OCI-LY7 (cell line): ENCODE results near the gene TNRC6C. TPM values are rescaled to one million over a fixed set of nuclear protein-coding genes. Genes with fewer than 3 reads are reported as not detected.

Source experiments
- BruUV-seq: library from RNA; stranded (reverse); fragments of 400-500 nt; replicated peaks from 2 replicates; lab custom pipeline; 2021; lab: Mats Ljungman, UMichigan
- CTCF ChIA-PET: fragments of 300-600 bp; sonication (Branson Sonifier 250); formaldehyde crosslinking; loops from one replicate; lab custom pipeline; 2022; ENCODE audit warnings: antibody characterized with exemption; ENCODE audit not compliant: unreplicated experiment; lab: Charles Lee
- POLR2A ChIA-PET: fragments of 300-600 bp; sonication (Branson Sonifier 250); formaldehyde crosslinking; loops from one replicate; lab custom pipeline; 2022; ENCODE audit warnings: antibody characterized with exemption; lab: Charles Lee
- DNase-seq: peaks from one replicate; pipeline ENCODE4 v3.0.0-alpha.2; 2015; ENCODE audit warnings: low spot score
- H2AFZ ChIP-seq: fragments of 200-600 bp; sonication (generic), shearing (Covaris generic); 2 replicates; pipeline ENCODE4 v1.6.1; 2014; ENCODE audit warnings: mild to moderate bottlenecking, antibody characterized with exemption, low read length, moderate library complexity
- H3K27ac ChIP-seq: fragments of 200-600 bp; sonication (generic); 2 replicates; pipeline ENCODE4 v1.5.1; 2014; ENCODE audit warnings: mixed run types, low read depth, mild to moderate bottlenecking, moderate library complexity, low read length, inconsistent platforms; ENCODE audit not compliant: poor library complexity, severe bottlenecking
- H3K36me3 ChIP-seq: fragments of 200-600 bp; sonication (generic); 2 replicates; pipeline ENCODE4 v1.6.1; 2014; ENCODE audit warnings: mild to moderate bottlenecking, antibody characterized with exemption, low read length, moderate library complexity, mixed read lengths; ENCODE audit not compliant: insufficient read depth
- H3K4me1 ChIP-seq: fragments of 200-600 bp; sonication (generic); 2 replicates; pipeline ENCODE4 v1.5.1; 2014; ENCODE audit warnings: mild to moderate bottlenecking, low read length; ENCODE audit not compliant: insufficient read depth, poor library complexity, severe bottlenecking
- H3K4me2 ChIP-seq: fragments of 200-600 bp; sonication (generic); 2 replicates; pipeline ENCODE4 v1.6.1; 2014; ENCODE audit warnings: mild to moderate bottlenecking, low read length
- H3K4me3 ChIP-seq: fragments of 200-600 bp; sonication (generic); 2 replicates; pipeline ENCODE4 v1.5.1; 2014; ENCODE audit warnings: mild to moderate bottlenecking, low read depth, low read length; ENCODE audit not compliant: poor library complexity, severe bottlenecking
- H3K79me2 ChIP-seq: fragments of 200-600 bp; sonication (generic); 2 replicates; pipeline ENCODE4 v1.6.1; 2016; ENCODE audit warnings: low read depth, mild to moderate bottlenecking, low read length, moderate library complexity, mixed read lengths; ENCODE audit not compliant: insufficient read depth
- H3K9me2 ChIP-seq: fragments of 200-600 bp; sonication (generic); 2 replicates; pipeline ENCODE4 v1.6.1; 2016; ENCODE audit warnings: mild to moderate bottlenecking, low read length, mixed read lengths; ENCODE audit not compliant: insufficient read depth
- H3K9me3 ChIP-seq: fragments of 200-600 bp; sonication (generic); 2 replicates; pipeline ENCODE4 v1.6.1; 2014; ENCODE audit warnings: mild to moderate bottlenecking, mixed run types, low read length, mixed read lengths
- H4K20me1 ChIP-seq: fragments of 200-600 bp; sonication (generic); 2 replicates; pipeline ENCODE4 v1.6.1; 2014; ENCODE audit warnings: mild to moderate bottlenecking, antibody characterized with exemption, low read length, moderate library complexity, mixed read lengths; ENCODE audit not compliant: insufficient read depth
- CTCF ChIP-seq: fragments of 200-600 bp; sonication (generic); conservative IDR thresholded peaks from 2 replicates; pipeline ENCODE4 v1.5.1; 2014; ENCODE audit warnings: mild to moderate bottlenecking, antibody characterized with exemption, low read length, moderate library complexity, mixed read lengths
- EZH2phosphoT487 ChIP-seq: fragments of 200-600 bp; sonication (generic); IDR thresholded peaks from 2 replicates; pipeline ENCODE4 v1.6.1; 2018; ENCODE audit warnings: low read depth, borderline replicate concordance, mild to moderate bottlenecking, mixed run types, antibody characterized with exemption, low read length, moderate library complexity, mixed read lengths
- intact Hi-C: fragments of 100-400 bp; cut with micrococcal nuclease; formaldehyde crosslinking; loops from one replicate; pipeline ENCODE4 v1.10.0; 2022; ENCODE audit not compliant: unreplicated experiment
- total RNA-seq, 2 experiments: library from RNA; depleted of rRNA in 1 of 2; stranded (reverse); fragments of >200 nt in 1 of 2; shearing (Covaris generic) in 1 of 2; gene quantifications; 2 replicates each; pipeline ENCODE4 v1.2.3, GENCODE V29; 2014 to 2022

Gene TNRC6C
- total RNA-seq, 2 experiments from 2014 or later: 8.5 to 25.2 TPM

- ChIA-PET CTCF (no interaction called here), POLR2A (interaction anchor here (0.7 to 1.2 kb wide), 2 partner anchors 8 to 295 kb away, joined by 3 read pairs; no protein-coding TSS in a partner anchor)
- no peaks in the 10 kb centered on the region for H3K79me2 ChIP-seq
- H3K27ac ChIP-seq: no peak overlapping the region
- TSS peak; percentile 66 for BruUV-seq
- H3K9me2 ChIP-seq: no peaks in the 10 kb centered on the region
- DNase-seq: no peak
- intact Hi-C loops: no loop called here
- H4K20me1 ChIP-seq: no peaks in the 10 kb centered on the region
- peaks cover 35% of the 10 kb centered on the region for H3K36me3 ChIP-seq
- TF ChIP-seq EZH2phosphoT487 (no peak), CTCF (no peak)
- no peak overlapping the region for H3K4me2 ChIP-seq
- no peak overlapping the region for H2AFZ ChIP-seq
- no peak overlapping the region for H3K4me3 ChIP-seq
- H3K9me3 ChIP-seq: no peaks in the 10 kb centered on the region
- no peaks in the 10 kb centered on the region for H3K4me1 ChIP-seq
Observed at GRCh38 chr17:78105551-78105950, 147.0 kb downstream of the TNRC6C start.

GRCh38 chr17:78106211-78106610, 147.7 kb downstream of the TNRC6C start:
- no TSS peak for BruUV-seq
- H3K79me2 ChIP-seq: no peaks in the 10 kb centered on the region
- no peak overlapping the region for H2AFZ ChIP-seq
- TF ChIP-seq EZH2phosphoT487 (no peak), CTCF (no peak)
- no peaks in the 10 kb centered on the region for H4K20me1 ChIP-seq
- H3K9me3 ChIP-seq: no peaks in the 10 kb centered on the region
- H3K4me2 ChIP-seq: no peak overlapping the region
- POLR2A ChIA-PET: interaction anchor here (0.7 to 1.2 kb wide), 2 partner anchors 9 to 17 kb away, joined by 3 to 5 read pairs; no protein-coding TSS in a partner anchor
- DNase-seq: no peak
- H3K4me1 ChIP-seq: no peaks in the 10 kb centered on the region
- no peaks in the 10 kb centered on the region for H3K9me2 ChIP-seq
- H3K36me3 ChIP-seq: peaks cover 38% of the 10 kb centered on the region
- CTCF ChIA-PET: no interaction called here
- H3K27ac ChIP-seq: no peak overlapping the region
- intact Hi-C loops: no loop called here
- no peak overlapping the region for H3K4me3 ChIP-seq

GRCh38 chr17:78107457-78107856, 149.0 kb downstream of the TNRC6C start:
- no peaks in the 10 kb centered on the region for H3K4me1 ChIP-seq
- TF ChIP-seq EZH2phosphoT487 (no peak), CTCF (no peak)
- ChIA-PET CTCF (no interaction called here), POLR2A (no interaction called here)
- intact Hi-C loops: no loop called here
- H3K4me2 ChIP-seq: no peak overlapping the region
- no TSS peak for BruUV-seq
- no peak for DNase-seq
- no peak overlapping the region for H2AFZ ChIP-seq
- no peaks in the 10 kb centered on the region for H3K9me2 ChIP-seq
- no peak overlapping the region for H3K4me3 ChIP-seq
- H4K20me1 ChIP-seq: no peaks in the 10 kb centered on the region
- no peaks in the 10 kb centered on the region for H3K79me2 ChIP-seq
- peaks cover 47% of the 10 kb centered on the region for H3K36me3 ChIP-seq
- H3K27ac ChIP-seq: no peak overlapping the region
- H3K9me3 ChIP-seq: no peaks in the 10 kb centered on the region
